Measurements from ENCODE around the gene STARD6.

GRCh38 chr18:54294274-54294673, 63.4 kb downstream of the STARD6 start:
- TF ChIP-seq CTCF (IDR thresholded peaks at IDR 0.05; ENCODE audit: low read length) (no peak), EZH2 (IDR thresholded peaks at IDR 0.05; ENCODE audit: borderline replicate concordance, low read length) (no peak)

All from OCI-LY1 (cell line).